ENCODE measurements around the gene THOC6. TPM values are rescaled to one million over a fixed set of nuclear protein-coding genes. Genes with fewer than 3 reads are reported as not detected.

Gene THOC6
- total RNA-seq, 2 experiments from 2014 or later = 33.6 to 36.0 TPM

DNA sequence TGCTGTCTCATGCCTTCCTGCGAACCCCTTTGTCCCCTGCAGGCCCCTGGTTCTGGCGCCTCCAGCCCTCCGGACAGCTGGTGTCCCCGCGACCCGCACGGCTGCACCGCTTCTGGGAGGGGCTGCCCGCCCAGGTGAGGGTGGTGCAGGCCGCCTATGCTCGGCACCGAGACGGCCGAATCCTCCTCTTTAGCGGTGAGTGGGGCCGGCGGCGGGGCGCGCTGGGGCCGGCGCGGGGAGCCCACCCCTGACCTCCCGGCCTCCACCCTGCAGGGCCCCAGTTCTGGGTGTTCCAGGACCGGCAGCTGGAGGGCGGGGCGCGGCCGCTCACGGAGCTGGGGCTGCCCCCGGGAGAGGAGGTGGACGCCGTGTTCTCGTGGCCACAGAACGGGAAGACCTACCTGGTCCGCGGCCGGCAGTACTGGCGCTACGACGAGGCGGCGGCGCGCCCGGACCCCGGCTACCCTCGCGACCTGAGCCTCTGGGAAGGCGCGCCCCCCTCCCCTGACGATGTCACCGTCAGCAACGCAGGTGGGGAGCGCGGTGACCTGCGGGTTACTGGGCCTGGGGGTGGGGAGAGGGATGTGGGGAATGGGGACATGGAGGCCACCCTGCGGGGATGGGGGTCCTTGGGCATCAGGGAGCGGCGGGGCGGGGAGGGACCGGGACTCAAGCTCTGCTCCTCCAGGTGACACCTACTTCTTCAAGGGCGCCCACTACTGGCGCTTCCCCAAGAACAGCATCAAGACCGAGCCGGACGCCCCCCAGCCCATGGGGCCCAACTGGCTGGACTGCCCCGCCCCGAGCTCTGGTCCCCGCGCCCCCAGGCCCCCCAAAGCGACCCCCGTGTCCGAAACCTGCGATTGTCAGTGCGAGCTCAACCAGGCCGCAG is 34.5 kb downstream of the THOC6 start:
- Histone ChIP-seq H3K9me2 (ENCODE audit: insufficient read depth, low read length) (no peaks in the 10 kb centered on the region), H3K79me2 (ENCODE audit: insufficient read depth, low read depth, low read length) (no peaks in the 10 kb centered on the region), H3K4me2 (ENCODE audit: low read length) (peak overlapping the region; percentile 75), H3K27ac (ENCODE audit: low read depth, low read length, poor library complexity, severe bottlenecking) (peak overlapping the region; percentile 39), H3K4me1 (ENCODE audit: insufficient read depth, low read length, poor library complexity, severe bottlenecking) (peaks cover 31% of the 10 kb centered on the region), H3K4me3 (ENCODE audit: low read depth, low read length, poor library complexity, severe bottlenecking) (peak overlapping the region; percentile 76), H4K20me1 (ENCODE audit: insufficient read depth, low read length) (no peaks in the 10 kb centered on the region), H3K9me3 (ENCODE audit: low read length) (no peaks in the 10 kb centered on the region), H3K36me3 (ENCODE audit: insufficient read depth, low read length) (no peaks in the 10 kb centered on the region), H2AFZ (ENCODE audit: low read length) (peak overlapping the region; percentile 97)
- BruUV-seq (replicated peaks) = no TSS peak
- ChIA-PET POLR2A (interaction anchor here (0.6 kb wide), 1 partner anchor 100 kb away, joined by 3 read pairs; no protein-coding TSS in a partner anchor), CTCF (ENCODE audit: unreplicated experiment) (interaction anchor here (0.6 to 1.9 kb wide), 3 partner anchors 30 to 71 kb away, joined by 7 to 12 read pairs (median 11); no protein-coding TSS in a partner anchor)
- DNase-seq (ENCODE audit: low spot score) = peak; percentile 81
- intact Hi-C loops (cut with micrococcal nuclease; ENCODE audit: unreplicated experiment) = loop anchor here (1.0 to 2.0 kb wide), 6 partner anchors 17 to 108 kb away; no protein-coding TSS in a partner anchor
- TF ChIP-seq, protein P1, sequence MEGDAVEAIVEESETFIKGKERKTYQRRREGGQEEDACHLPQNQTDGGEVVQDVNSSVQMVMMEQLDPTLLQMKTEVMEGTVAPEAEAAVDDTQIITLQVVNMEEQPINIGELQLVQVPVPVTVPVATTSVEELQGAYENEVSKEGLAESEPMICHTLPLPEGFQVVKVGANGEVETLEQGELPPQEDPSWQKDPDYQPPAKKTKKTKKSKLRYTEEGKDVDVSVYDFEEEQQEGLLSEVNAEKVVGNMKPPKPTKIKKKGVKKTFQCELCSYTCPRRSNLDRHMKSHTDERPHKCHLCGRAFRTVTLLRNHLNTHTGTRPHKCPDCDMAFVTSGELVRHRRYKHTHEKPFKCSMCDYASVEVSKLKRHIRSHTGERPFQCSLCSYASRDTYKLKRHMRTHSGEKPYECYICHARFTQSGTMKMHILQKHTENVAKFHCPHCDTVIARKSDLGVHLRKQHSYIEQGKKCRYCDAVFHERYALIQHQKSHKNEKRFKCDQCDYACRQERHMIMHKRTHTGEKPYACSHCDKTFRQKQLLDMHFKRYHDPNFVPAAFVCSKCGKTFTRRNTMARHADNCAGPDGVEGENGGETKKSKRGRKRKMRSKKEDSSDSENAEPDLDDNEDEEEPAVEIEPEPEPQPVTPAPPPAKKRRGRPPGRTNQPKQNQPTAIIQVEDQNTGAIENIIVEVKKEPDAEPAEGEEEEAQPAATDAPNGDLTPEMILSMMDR (conservative IDR thresholded peaks at IDR 0.05; ENCODE audit: low read length) = no peak
- TF ChIP-seq EZH2phosphoT487 (IDR thresholded peaks at IDR 0.05; ENCODE audit: borderline replicate concordance, low read depth, low read length) = no peak

DNA sequence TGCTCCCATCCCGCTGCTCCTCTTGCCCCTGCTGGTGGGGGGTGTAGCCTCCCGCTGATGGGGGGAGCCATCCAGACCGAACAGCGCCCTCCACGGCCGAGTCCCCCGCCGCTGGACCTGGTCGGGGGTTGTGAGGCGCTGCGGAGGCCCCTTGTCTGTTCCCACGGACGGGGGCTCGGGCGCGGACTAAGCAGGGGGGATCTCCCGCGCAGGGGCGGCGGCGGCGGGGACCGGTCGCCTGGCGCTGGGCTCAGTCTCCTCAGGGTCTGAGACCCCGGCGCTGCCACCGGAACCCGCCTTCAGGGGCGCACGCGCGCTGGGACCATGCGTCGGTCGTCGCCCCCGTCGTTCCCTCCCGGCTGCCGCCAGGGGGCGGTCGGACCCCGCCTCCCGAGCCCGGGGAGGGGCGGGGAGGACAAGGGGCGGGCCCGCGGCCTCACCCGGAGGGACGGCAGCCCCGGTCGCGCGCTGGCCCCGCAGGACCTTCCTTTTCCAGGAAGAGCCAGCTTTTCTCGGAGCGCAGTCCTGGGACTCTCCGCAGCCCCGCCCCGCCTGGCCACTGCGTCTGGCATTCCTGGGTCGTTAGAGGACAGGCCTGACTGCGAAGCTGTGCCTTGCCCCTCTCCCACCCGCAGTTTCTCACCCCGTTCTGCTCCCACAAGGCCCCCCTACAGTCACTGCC is 35.3 kb downstream of the THOC6 start:
- ChIA-PET POLR2A (interaction anchor here (0.6 kb wide), 1 partner anchor 99 kb away, joined by 3 read pairs; no protein-coding TSS in a partner anchor), CTCF (ENCODE audit: unreplicated experiment) (interaction anchor here (0.6 to 1.9 kb wide), 5 partner anchors 25 to 76 kb away, joined by 3 to 12 read pairs (median 7); partner anchors contain the start of gene ZNF213)
- Histone ChIP-seq H4K20me1 (ENCODE audit: insufficient read depth, low read length) (no peaks in the 10 kb centered on the region), H3K4me3 (ENCODE audit: low read depth, low read length, poor library complexity, severe bottlenecking) (peak overlapping the region; percentile 76), H3K79me2 (ENCODE audit: insufficient read depth, low read depth, low read length) (no peaks in the 10 kb centered on the region), H3K36me3 (ENCODE audit: insufficient read depth, low read length) (no peaks in the 10 kb centered on the region), H3K27ac (ENCODE audit: low read depth, low read length, poor library complexity, severe bottlenecking) (peak overlapping the region; percentile 39), H3K9me3 (ENCODE audit: low read length) (no peaks in the 10 kb centered on the region), H2AFZ (ENCODE audit: low read length) (peak overlapping the region; percentile 97), H3K4me2 (ENCODE audit: low read length) (peak overlapping the region; percentile 75), H3K9me2 (ENCODE audit: insufficient read depth, low read length) (no peaks in the 10 kb centered on the region), H3K4me1 (ENCODE audit: insufficient read depth, low read length, poor library complexity, severe bottlenecking) (peaks cover 31% of the 10 kb centered on the region)
- no peak for TF ChIP-seq EZH2phosphoT487 (IDR thresholded peaks at IDR 0.05; ENCODE audit: borderline replicate concordance, low read depth, low read length)
- TF ChIP-seq, protein P1 (conservative IDR thresholded peaks at IDR 0.05; ENCODE audit: low read length) = peak; percentile 79
- DNase-seq (ENCODE audit: low spot score) = peak; percentile 92
- BruUV-seq (replicated peaks) = no TSS peak
- intact Hi-C loops (cut with micrococcal nuclease; ENCODE audit: unreplicated experiment) = loop anchor here (1.0 to 2.0 kb wide), 5 partner anchors 16 to 108 kb away; no protein-coding TSS in a partner anchor

All from OCI-LY7 (cell line).